BLaER1 treated with 17β-estradiol and CSF1 and Interleukin-3, amounts not matched to agents 10 nM and 100 nM (cell line): ENCODE results near the gene BCL11B.

ENCODE experiments used
- H3K27ac ChIP-seq, 11 experiments: shearing (Covaris generic); formaldehyde crosslinking; 2 replicates each; pipeline ENCODE4 v1.8.1; 2022
- H3K27me3 ChIP-seq, 11 experiments: shearing (Covaris generic); formaldehyde crosslinking; 2 replicates each; pipeline ENCODE4 v1.8.1; 2022
- H3K36me3 ChIP-seq, 11 experiments: shearing (Covaris generic); formaldehyde crosslinking; 2 replicates each; pipeline ENCODE4 v1.8.1; 2022
- H3K4me1 ChIP-seq, 10 experiments: shearing (Covaris generic); formaldehyde crosslinking; 2 replicates each; pipeline ENCODE4 v1.8.1; 2022
- H3K4me2 ChIP-seq, 11 experiments: shearing (Covaris generic); formaldehyde crosslinking; 2 replicates each; pipeline ENCODE4 v1.8.1; 2022
- H3K4me3 ChIP-seq, 10 experiments: shearing (Covaris generic); formaldehyde crosslinking; 2 replicates each; pipeline ENCODE4 v1.8.1; 2022
- H3K9ac ChIP-seq, 11 experiments: shearing (Covaris generic); formaldehyde crosslinking; 2 replicates each; pipeline ENCODE4 v1.8.1; 2022
- H3K9me3 ChIP-seq, 11 experiments: shearing (Covaris generic); formaldehyde crosslinking; replicated peaks in 1 of 11; 2 replicates each; pipeline ENCODE4 v1.8.1; 2022
- H4K20me1 ChIP-seq, 11 experiments: shearing (Covaris generic); formaldehyde crosslinking; 2 replicates each; pipeline ENCODE4 v1.8.1; 2022
- Cebpa-rat ChIP-seq, 11 experiments: shearing (Covaris generic); IDR thresholded peaks; 2 replicates each; pipeline ENCODE4 v1.8.1; 2022

The BCL11B gene

DNA sequence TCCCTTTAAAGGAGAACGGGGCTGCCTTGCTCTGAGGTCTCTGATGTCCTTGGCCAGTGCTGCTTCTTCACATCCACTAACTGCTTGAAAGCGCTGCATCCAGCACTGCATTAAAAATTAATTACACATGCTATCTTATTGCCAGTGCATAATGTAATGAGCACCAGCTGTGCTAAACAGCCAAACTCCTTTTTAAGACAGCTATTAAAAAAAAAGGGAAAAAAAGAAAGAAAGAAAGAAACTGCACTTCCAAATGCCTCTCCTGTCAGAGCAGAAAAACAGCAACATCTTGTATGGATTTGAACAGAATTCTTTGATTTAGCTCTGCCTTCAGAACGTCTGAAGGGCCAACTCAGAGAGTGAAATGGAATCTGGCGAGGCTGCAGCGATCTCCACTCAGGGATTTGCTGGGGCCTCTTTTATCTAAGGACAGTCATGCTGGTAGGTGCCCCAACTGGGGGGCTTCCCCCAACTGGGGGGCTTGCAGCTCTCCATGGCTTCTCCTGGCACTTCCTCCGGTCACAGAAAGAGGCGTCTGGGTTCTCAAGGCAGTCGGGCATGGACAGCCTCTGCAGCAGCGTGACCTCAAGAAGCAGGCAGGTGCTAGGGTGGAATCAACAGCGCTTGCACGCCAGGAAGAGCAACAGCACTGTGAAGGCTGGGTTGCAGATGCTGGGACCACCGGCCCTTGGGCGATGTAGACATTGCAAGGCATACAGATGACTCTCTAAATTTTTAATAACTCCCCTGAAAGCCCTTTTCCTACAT is 46.4 kb downstream of the BCL11B start:
- Histone ChIP-seq H3K9ac (no peak overlapping the region), H3K9me3 (no peaks in the 10 kb centered on the region), H3K36me3 (peaks cover 0 to 15% (median 0%) of the 10 kb centered on the region in 11 experiments; a peak in 3 of 22 replicates), H4K20me1 (peaks cover 0 to 92% (median 8%) of the 10 kb centered on the region in 11 experiments; a peak in 11 of 22 replicates), H3K27ac (no peak overlapping the region), H3K4me2 (peak overlapping the region in 5 of 11 experiments; percentile 12 to 38 (median 25); a peak in 5 of 22 replicates), H3K27me3 (peaks cover 0 to 9% (median 0%) of the 10 kb centered on the region in 11 experiments; a peak in 2 of 22 replicates), H3K4me3 (no peak overlapping the region), H3K4me1 (peaks cover 0 to 34% (median 23%) of the 10 kb centered on the region in 10 experiments; a peak in 17 of 20 replicates)
- TF ChIP-seq Cebpa-rat (IDR thresholded peaks at IDR 0.05): no peak

DNA sequence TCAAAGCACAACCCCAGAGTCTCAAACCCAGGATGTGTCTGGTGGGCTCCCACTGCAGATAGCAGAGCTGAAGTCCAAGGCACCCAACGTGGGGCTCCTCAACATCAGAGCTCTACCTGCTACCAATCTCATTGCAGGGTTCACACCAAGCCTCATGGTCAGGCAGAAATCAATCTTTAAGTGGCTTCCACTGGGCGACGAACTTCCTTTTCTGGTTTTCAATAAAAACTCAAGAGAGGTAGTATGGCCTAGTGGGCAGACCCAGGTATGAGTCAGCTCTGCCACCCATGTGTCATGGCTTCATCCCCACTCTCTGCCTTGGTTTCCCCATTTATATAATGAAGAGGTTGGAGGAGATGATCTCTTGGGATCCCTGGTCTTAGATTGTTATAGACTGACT is 47.0 kb downstream of the BCL11B start:
- peaks cover 0 to 85% (median 7%) of the 10 kb centered on the region in 11 experiments; a peak in 11 of 22 replicates for H4K20me1 ChIP-seq
- no peak overlapping the region for H3K4me2 ChIP-seq
- H3K9ac ChIP-seq: no peak overlapping the region
- H3K27ac ChIP-seq: no peak overlapping the region
- TF ChIP-seq Cebpa-rat (IDR thresholded peaks at IDR 0.05): no peak
- H3K27me3 ChIP-seq: peaks cover 0 to 2% (median 0%) of the 10 kb centered on the region in 11 experiments; a peak in 1 of 22 replicates
- H3K36me3 ChIP-seq: peaks cover 0 to 15% (median 0%) of the 10 kb centered on the region in 11 experiments; a peak in 3 of 22 replicates
- H3K9me3 ChIP-seq: no peaks in the 10 kb centered on the region
- peaks cover 0 to 27% (median 17%) of the 10 kb centered on the region in 10 experiments; a peak in 17 of 20 replicates for H3K4me1 ChIP-seq
- H3K4me3 ChIP-seq: no peak overlapping the region

DNA sequence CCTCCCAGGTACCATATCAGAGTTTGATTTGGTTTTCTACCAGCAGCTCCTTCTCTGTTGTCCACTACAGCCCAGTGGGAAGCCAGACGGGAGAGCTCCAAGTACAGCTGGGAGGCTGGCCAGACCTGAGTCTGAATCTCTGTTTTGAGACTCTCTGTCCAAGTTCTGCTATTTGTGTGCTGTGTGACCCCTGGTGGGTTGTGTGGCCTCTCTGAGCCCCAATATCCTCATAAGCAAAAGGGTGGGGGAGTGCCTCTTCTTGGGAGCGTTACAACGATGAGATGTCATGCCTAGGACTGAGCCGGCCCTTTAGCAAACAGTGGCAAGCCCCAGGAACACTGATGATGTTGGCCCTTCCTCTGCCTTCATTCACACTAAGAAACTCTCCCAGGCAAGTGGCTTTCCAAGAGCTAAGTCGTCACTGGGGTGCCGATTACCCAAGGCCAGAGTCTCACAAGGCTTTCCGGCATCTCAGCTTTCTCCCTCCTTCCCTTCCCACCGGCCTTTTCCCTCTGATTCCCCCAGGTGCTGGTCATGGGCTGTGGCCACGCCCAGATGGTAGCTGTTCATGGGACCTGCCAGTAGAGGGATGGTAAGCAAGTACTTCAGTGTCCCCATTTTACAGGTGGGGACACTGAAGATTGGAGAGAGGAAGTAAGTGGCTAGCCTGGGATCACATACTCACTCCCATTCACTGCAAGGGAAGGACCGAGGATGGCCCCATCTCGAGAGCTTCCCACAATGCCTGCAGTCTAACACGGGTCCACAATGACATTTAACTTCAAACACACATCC is 47.7 kb downstream of the BCL11B start:
- H4K20me1 ChIP-seq: peaks cover 0 to 84% (median 1%) of the 10 kb centered on the region in 11 experiments; a peak in 11 of 22 replicates
- TF ChIP-seq Cebpa-rat (IDR thresholded peaks at IDR 0.05): no peak
- no peaks in the 10 kb centered on the region for H3K9me3 ChIP-seq
- H3K4me2 ChIP-seq: no peak overlapping the region
- H3K27me3 ChIP-seq: no peaks in the 10 kb centered on the region
- H3K4me1 ChIP-seq: peaks cover 0 to 21% (median 10%) of the 10 kb centered on the region in 10 experiments; a peak in 13 of 20 replicates
- no peak overlapping the region for H3K27ac ChIP-seq
- H3K36me3 ChIP-seq: peaks cover 0 to 15% (median 0%) of the 10 kb centered on the region in 11 experiments; a peak in 3 of 22 replicates
- H3K9ac ChIP-seq: no peak overlapping the region
- no peak overlapping the region for H3K4me3 ChIP-seq

DNA sequence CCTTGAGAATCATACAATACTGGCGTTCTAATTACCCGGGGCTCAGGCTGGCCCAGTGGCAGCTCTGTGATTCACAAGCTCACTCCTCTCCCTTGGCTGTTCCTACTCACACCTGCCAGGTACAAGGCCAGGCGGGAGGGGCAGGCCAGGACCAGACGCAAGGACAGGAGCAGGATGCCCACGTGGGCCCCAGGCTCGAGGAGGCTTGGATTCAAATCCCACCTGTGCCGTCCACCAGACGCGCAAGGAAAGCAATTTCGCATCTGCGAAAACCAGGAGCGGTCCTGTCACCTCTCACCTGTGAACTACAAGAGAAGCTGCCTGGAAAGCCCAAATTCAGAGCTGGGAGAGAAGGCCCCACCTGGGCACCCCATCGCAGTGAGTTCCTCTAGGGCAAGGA is 50.6 kb downstream of the BCL11B start:
- Histone ChIP-seq H3K4me2 (no peak overlapping the region), H3K36me3 (peaks cover 0 to 14% (median 0%) of the 10 kb centered on the region in 11 experiments; a peak in 4 of 22 replicates), H3K27me3 (no peaks in the 10 kb centered on the region), H3K4me3 (no peak overlapping the region), H3K9me3 (no peaks in the 10 kb centered on the region), H3K9ac (no peak overlapping the region), H3K27ac (no peak overlapping the region), H4K20me1 (peaks cover 0 to 77% (median 4%) of the 10 kb centered on the region in 11 experiments; a peak in 10 of 22 replicates), H3K4me1 (peaks cover 0 to 12% (median 8%) of the 10 kb centered on the region in 10 experiments; a peak in 10 of 20 replicates)
- TF ChIP-seq Cebpa-rat (IDR thresholded peaks at IDR 0.05): no peak

DNA sequence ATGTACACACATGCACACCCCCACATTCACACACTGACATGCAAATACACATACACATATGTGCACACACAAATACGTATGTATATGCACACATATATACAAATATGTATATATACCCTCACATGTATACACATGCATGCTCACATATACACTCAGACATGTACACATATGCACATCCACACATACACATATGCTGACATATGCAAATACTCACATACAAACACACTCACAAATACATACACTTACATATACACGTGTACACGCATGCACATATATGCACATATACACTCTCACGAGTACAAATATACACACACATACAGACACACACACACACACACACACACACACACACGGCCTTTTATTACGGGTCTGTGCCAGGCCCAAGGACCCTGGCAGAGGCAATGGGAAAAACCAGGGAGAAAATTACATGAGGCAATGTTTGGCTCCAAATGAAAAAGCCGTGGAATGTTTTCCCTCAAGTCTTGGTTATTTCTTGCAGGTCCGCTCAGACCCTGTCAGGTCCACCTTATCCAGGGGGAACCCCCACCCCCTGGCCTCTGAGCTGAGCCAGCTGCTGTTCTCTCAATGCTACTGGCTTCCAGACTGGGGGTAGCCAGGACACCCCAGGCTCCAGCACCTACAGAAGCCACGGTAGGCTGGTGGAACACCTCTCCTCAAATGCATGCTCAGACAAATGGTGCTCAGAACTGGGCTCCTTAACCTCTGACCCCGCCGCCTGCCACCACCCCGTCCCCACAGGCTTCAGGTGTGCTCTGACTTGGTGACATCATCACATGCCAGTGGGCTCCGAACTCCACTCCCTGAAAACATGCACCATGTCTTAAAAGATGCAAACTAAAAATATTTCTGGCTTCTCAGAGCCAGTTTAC is 54.7 kb downstream of the BCL11B start:
- no peak overlapping the region for H3K27ac ChIP-seq
- no peaks in the 10 kb centered on the region for H3K27me3 ChIP-seq
- peaks cover 0 to 14% (median 0%) of the 10 kb centered on the region in 10 experiments; a peak in 6 of 20 replicates for H3K4me1 ChIP-seq
- peaks cover 0 to 82% (median 13%) of the 10 kb centered on the region in 11 experiments; a peak in 11 of 22 replicates for H4K20me1 ChIP-seq
- no peak overlapping the region for H3K4me3 ChIP-seq
- no peak for TF ChIP-seq Cebpa-rat (IDR thresholded peaks at IDR 0.05)
- H3K9ac ChIP-seq: no peak overlapping the region
- peaks cover 0 to 7% (median 0%) of the 10 kb centered on the region in 11 experiments; a peak in 2 of 22 replicates for H3K36me3 ChIP-seq
- H3K9me3 ChIP-seq: no peaks in the 10 kb centered on the region
- no peak overlapping the region for H3K4me2 ChIP-seq

DNA sequence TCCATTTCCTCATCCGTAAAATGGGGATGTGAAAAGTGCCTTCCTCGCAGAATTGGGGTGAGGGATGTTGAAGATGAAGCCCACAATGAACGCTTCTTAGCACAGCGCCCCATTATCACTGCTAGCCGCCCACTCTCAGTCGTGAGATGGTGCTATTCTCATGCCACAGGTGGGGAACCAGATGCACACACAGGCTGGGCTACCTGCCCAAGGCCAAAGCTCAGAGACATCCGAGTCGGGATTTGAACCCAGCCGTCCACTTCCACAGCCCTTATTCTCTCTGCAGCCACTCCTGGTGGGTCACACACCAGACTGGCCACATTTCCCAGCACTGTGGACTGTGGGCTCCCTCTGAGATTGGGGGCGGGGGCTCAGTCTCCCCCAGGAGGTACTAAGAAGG is 55.8 kb downstream of the BCL11B start:
- Histone ChIP-seq H3K9ac (no peak overlapping the region), H4K20me1 (peaks cover 0 to 83% (median 18%) of the 10 kb centered on the region in 11 experiments; a peak in 11 of 22 replicates), H3K4me1 (peaks cover 0 to 24% (median 4%) of the 10 kb centered on the region in 10 experiments; a peak in 11 of 20 replicates), H3K9me3 (no peaks in the 10 kb centered on the region), H3K4me3 (no peak overlapping the region), H3K27me3 (no peaks in the 10 kb centered on the region), H3K27ac (no peak overlapping the region), H3K36me3 (peaks cover 0 to 7% (median 0%) of the 10 kb centered on the region in 11 experiments; a peak in 1 of 22 replicates), H3K4me2 (no peak overlapping the region)
- TF ChIP-seq Cebpa-rat (IDR thresholded peaks at IDR 0.05): no peak

DNA sequence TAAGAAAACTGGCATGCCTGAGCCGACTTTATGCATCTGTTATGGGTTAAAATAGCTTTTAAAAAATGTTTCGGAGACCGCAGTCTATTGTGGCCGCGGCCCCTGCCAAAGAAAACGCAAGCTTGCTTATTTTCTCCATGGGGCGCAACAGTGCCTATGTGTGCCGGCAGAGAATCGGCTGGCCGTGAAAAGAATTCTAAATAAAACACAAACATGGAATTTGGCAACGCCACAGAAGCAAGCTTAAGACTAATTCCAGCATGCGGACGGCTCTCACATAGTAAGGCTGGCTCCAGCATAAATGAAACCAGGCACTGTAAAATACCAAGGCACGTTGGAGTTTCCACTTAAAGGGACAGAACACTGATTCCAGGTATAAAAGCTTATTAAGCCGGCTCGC is 56.7 kb downstream of the BCL11B start:
- Histone ChIP-seq H4K20me1 (peaks cover 0 to 88% (median 19%) of the 10 kb centered on the region in 11 experiments; a peak in 12 of 22 replicates), H3K27ac (no peak overlapping the region), H3K36me3 (peaks cover 0 to 7% (median 0%) of the 10 kb centered on the region in 11 experiments; a peak in 1 of 22 replicates), H3K9me3 (no peaks in the 10 kb centered on the region), H3K27me3 (no peaks in the 10 kb centered on the region), H3K9ac (no peak overlapping the region), H3K4me2 (no peak overlapping the region), H3K4me1 (peaks cover 0 to 33% (median 14%) of the 10 kb centered on the region in 10 experiments; a peak in 18 of 20 replicates), H3K4me3 (no peak overlapping the region)
- no peak for TF ChIP-seq Cebpa-rat (IDR thresholded peaks at IDR 0.05)

DNA sequence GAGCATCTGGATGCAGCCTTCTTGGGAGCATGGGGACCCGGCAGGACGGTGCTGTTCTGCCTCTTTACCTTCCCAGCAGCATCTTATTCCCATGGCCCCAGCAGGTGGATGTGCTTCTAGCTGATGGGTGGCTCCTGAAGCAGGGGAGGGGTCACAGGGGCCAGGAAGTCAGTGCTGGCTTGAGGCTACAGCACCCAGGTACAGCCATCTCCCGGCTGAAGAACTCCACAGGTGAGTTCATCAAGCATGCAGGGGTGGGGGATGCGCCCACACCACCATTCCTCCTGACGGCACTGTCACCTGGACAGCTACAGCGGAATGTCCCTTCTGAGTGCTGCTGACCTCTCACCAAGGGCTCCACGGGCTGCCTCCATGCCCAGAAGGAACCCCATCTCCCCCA is 57.3 kb downstream of the BCL11B start:
- Histone ChIP-seq H3K9me3 (no peaks in the 10 kb centered on the region), H3K27ac (no peak overlapping the region), H4K20me1 (peaks cover 0 to 92% (median 19%) of the 10 kb centered on the region in 11 experiments; a peak in 12 of 22 replicates), H3K27me3 (no peaks in the 10 kb centered on the region), H3K4me1 (peaks cover 0 to 39% (median 19%) of the 10 kb centered on the region in 10 experiments; a peak in 18 of 20 replicates), H3K36me3 (peaks cover 0 to 7% (median 0%) of the 10 kb centered on the region in 11 experiments; a peak in 1 of 22 replicates), H3K4me2 (no peak overlapping the region), H3K4me3 (no peak overlapping the region), H3K9ac (no peak overlapping the region)
- TF ChIP-seq Cebpa-rat (IDR thresholded peaks at IDR 0.05): no peak
